Stimulated activated CD8-positive, alpha-beta memory T cell treated with anti-CD3 and anti-CD28 coated beads, Interleukin-2, amount 100 ng/mL, for 48 hours (primary cell): Measurements from ENCODE around the gene TCF23.
"Not testable (repeated sequence)": the region's sequence is repeated elsewhere in the genome, so short reads cannot be mapped to it uniquely, and the experiment has no call there.

Experiments
- DNase-seq, 2 donors: peaks; one replicate each; pipeline ENCODE4 v3.0.0-alpha.2; 2020; ENCODE audit warnings: low read depth in 2 of 2

Gene TCF23

DNA sequence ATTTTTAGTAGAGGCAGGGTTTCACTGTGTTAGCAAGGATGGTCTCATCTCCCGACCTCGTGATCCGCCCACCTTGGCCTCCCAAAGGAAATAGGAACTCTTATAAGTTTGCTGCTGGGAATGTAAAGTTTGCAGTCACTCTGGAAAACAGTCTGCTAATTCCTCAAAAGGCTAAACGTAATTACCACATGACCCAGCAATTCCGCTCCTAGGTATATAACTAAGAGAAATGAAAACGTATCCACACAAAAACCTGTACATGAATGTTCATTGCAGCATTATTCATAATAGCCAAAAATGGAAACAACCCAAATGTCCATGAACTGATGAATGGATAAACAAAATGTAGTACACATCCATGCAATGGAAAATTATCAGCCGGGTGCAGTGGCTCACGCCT is 41.2 kb downstream of the TCF23 start:
- no peak for DNase-seq

DNA sequence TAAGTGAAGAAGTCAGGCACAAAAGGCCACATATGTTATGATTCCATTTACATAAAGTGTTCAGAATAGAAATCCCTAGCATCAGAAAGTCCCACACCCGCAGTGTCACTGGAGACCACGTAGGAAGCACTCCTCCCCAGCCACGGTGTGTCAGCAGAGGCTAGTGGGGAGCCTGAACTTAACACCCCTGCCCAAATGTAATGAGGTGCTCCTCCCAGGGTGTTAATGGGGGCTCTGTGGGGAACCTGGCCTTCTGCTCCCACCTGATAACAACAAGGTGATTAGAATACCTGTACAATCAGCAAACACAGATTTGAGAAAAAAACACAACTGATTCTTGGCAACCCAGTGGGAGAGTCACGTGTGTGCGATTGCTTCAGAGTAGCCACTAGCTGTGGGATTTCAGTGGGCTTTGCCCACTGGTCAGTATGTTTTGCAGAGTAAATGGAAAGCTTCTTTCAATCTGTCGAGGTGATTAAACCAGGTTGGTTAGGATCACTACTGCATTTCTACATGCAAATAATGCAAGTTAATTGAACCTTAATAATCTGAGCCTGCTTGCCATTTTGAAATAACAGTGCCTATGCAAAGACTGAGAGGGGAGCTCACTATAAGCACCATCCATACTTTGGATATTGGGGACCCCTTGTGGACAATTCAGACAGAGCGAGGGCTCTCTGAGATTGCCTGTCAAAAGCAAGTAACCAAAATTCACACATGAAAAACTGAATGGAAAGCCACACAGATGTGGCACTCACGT is 42.4 kb downstream of the TCF23 start:
- peak in 1 of 2 donors; percentile 16 for DNase-seq

DNA sequence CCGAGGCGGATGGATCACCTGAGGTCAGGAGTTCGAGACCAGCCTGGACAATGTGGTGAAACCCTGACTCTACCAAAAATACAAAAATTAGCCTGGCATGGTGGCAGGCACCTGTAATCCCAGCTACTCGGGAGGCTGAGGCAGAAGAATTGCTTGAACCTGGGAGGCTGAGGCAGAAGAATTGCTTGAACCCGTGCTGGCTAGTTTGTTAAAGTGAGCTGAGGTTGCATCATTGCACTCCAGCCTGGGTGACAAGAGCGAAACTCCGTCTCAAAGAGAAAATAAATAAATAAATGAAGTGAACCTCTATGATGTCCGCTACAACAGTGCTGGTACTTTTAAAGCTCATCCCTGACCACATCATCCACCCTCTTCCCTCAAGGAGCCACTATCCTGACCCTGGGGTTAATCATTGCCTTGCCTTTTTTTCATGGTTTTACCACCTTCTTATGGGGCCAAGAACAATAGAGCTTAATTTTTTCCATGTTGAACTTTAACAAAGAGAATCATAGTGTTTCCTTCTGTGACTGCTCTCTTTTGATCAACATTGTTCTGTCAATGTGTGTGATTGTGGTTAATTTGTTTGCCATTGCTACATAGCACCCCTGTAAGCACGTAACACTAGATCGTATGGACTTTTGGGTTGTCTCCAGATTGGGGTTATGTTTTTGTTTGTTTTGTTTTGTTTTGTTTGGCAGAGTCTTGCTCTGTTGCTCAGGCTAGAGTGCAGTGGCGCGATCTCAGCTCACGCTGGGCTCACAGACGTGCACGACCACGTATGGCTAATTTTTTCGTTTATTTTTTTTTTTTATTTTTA is 45.9 kb downstream of the TCF23 start:
- no peak for DNase-seq

DNA sequence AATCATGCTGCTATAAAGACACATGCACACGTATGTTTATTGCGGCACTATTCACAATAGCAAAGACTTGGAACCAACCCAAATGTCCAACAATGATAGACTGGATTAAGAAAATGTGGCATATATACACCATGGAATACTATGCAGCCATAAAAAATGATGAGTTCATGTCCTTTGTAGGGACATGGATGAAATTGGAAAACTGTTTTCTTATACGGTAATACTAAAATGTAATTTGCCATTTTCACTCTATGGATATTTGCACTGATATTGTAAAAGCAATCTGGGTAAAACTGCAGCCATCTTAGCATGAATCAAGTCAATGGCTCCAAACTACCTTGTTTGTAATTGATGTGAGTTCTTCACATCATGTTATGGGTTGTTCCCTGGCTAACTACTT is 47.0 kb downstream of the TCF23 start:
- DNase-seq: not testable (repeated sequence)

DNA sequence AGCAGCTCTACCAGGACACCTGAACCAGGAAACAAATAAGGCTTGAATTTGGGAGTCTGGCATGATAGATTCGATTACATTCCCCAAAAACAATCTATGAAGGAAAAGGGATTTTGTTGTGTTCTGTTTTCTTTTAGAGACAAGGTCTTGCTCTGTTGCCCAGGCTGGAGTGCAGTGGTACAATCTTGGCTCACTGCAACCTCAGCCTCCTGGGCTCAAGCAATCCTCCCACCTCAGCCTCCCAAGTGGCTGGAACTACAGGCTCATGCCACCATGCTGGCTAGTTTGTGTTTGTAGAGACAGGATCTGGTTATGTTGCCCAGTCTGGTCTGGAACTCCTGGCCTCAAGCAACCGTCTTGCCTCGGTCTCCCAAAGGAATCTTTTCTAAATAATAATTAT is 49.3 kb downstream of the TCF23 start:
- not testable (repeated sequence) for DNase-seq

DNA sequence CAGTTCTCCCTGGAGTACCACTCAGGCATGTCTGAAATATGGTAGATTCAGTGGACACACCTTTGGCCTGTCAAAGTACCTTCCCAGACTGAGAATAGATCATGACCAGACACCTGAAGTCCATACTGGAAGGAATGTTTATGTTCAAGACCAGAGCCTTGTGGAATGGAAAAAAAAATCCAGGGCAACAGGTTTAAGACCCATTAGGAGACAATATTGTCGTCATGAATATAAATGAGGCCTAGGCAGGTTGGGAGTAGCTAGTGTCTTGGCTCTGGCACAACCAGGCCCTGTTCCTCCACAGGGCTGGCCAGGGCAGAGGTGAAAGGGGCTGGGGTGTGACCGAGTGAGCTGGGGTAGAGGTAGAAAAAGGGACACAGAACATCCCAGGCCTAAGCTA is 49.8 kb downstream of the TCF23 start:
- no peak for DNase-seq

DNA sequence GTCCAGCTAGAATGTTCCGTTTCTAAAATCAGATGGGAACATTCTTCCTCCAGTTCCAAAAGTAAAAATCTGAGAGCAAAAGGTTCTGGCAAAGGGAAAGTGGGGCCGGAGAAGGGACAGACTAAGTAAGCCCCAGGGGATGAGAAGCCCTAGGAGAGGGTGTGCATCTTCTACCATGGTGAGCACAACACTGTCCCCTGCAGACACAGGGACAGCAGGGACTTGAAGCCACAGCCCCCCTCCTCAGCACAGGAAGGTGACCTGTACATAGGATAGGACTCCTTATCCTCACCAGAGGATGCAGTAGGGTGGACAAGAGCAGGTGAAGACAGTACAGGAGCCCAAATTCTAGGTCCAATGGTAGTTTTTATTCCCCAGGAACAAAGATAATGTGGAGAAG is 50.4 kb downstream of the TCF23 start:
- no peak for DNase-seq

DNA sequence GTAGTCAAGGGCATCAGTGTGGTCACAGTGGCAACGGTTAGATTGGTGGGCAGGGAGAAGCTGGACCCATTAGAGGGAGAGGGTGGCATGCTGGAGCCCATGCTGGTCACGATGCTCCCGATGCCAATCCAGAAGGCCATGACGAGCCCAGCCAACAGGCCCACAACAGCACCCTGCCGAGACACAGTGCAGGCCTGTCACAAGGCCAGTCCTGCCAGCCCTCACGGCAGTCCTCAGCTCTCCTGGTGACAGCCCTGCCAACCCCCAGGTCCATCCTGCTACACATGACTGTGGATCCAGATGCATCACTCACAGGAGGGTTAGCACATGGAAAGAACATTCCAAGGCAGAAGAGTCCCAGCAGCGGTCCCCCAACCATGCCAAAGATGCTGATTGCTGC is 52.9 kb downstream of the TCF23 start:
- DNase-seq: no peak

DNA sequence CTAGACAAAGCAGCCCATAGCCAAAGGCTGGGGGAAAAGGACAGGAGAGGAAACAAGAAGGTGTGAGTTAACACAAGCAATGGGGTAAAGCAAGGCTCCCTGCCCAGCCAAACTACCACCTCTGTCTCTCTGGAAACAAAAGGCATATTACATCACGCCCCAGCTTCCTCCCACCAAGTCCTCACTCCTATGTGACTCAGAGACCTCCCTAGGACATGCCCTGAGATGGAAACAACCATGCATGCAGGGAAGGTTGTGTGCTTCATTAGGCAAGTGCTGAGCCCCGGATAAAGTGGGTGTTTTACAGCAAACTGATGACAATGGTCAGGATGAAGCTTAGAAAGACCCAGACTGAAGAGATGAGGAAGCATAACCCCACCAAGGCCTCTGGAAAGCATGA is 54.0 kb downstream of the TCF23 start:
- DNase-seq: no peak

DNA sequence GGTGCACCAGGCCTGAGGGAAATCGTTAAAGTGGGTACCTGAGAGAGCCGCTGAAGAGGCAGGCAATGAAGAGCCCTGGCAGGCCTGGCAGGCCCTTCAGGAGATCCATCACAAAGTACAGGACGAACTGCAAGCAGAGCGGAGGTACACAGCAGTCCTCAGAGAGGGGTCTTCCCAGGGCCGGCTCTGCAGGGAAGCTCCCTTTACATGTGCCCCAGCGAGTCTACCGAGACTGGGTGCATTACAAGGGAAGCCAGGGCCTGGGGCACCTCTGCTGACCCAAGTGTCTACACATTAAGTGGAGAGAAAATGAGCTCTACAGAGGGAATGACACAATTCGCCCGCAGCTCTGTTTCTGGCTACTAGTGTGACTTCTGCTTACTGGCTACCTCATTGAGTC is 54.9 kb downstream of the TCF23 start:
- DNase-seq: no peak

DNA sequence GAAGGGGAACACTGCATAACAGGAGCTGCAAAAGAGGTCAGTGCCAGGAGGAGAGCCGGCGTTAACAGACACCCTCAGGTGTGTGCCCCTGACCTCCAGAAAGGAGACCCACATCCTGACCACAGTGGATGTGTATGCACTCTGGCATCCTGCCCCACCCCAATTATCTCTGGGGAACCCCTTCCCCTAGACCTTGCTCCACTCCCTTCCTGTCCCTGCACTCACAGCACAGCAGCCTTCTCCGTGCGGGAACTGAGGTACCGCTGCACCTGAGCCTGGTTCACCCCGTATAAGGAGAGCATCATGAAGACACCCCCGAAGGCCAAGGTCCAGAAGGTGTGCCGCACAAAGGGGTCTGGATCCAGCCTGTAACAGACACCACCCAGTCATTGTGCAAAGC is 55.8 kb downstream of the TCF23 start:
- DNase-seq: no peak

DNA sequence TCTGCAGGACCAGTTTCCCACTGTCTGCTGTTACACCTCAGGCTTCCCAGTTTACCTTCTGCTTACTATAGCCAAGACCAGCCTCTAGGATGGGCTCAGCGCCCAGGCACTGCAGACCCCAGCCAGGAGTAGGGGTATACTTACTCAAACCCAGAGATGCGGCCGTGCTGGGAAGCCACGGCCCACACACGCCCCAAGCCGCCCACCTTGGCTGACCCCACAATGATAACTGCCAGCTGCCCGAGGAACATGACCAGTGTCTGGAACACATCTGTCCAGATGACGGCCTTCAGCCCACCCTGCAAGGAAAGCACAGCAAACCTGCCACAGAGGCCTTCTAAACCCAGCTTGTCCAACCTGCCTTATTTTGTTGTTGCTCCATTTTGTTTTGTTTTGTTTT is 56.4 kb downstream of the TCF23 start:
- no peak for DNase-seq

DNA sequence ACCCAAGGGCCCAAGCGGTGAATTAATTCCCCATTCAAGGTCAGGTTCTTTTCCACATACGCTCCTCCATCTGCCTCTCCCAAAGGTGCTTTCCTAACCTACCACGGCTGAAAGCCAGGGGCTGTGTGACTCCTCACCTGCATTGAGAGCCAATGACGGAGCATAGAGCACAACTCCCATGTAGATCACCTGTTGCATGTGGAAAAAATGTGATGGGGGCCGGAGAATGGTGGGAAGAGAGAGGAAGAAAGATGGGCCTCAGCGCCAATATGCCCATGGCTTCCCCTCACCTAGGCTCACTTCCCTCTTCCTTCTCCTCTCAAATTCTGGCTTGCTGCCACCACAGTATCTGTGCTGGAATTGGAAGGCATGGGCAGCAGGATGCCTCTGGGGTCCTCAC is 57.5 kb downstream of the TCF23 start:
- DNase-seq: no peak
